Thoracic aorta (tissue), 2 donors: Measurements from ENCODE around the gene MSI2. TPM values are rescaled to one million over a fixed set of nuclear protein-coding genes. Genes with fewer than 3 reads are reported as not detected.
A peak's percentile ranks its signal among the peaks of the same experiment; 100 is the strongest.

Source experiments
- ATAC-seq: fragments of 150-250 bp; one replicate; pipeline ENCODE4 v1.8.0; 2017; ENCODE audit warnings: low read depth; ENCODE audit not compliant: insufficient number of reproducible peaks, low FRiP score
- DNase-seq: peaks from one replicate; pipeline ENCODE4 v3.0.0-alpha.2; 2020; ENCODE audit warnings: low spot score
- H3K27ac ChIP-seq, 2 donors: fragments of 200-600 bp; sonication (generic); 1 replicate in 1 of 2; 2 replicates in 1 of 2; pipeline ENCODE4 v1.5.1; 2016; ENCODE audit warnings: mild to moderate bottlenecking in 2 of 2, moderate library complexity in 2 of 2
- H3K27me3 ChIP-seq: fragments of 200-600 bp; sonication (generic); replicated peaks from 2 replicates; pipeline ENCODE4 v1.6.0; 2016; ENCODE audit warnings: mild to moderate bottlenecking; ENCODE audit not compliant: insufficient read depth
- H3K36me3 ChIP-seq: fragments of 200-600 bp; sonication (generic); one replicate; pipeline ENCODE4 v1.5.1; 2016
- H3K4me1 ChIP-seq, 2 donors: fragments of 200-600 bp; sonication (generic); 1 replicate in 1 of 2; 2 replicates in 1 of 2; pipeline versions ENCODE4 v1.5.1 to v1.6.0; 2016; ENCODE audit warnings: low read depth in 2 of 2, mild to moderate bottlenecking in 1 of 2; ENCODE audit not compliant: control insufficient read depth in 1 of 2
- H3K4me3 ChIP-seq: fragments of 200-600 bp; sonication (generic); 2 replicates; pipeline ENCODE4 v1.5.1; 2016; ENCODE audit warnings: mild to moderate bottlenecking
- H3K9me3 ChIP-seq: fragments of 200-600 bp; sonication (generic); 2 replicates; pipeline ENCODE4 v1.5.1; 2016
- total RNA-seq, 2 donors: library from RNA; depleted of rRNA; stranded (reverse); fragments of >200 nt; gene quantifications; one replicate each; pipeline versions ENCODE4 v1.1.0 to v1.2.3, GENCODE V29; 2016
- TF ChIP-seq, protein P1 (sequence below): fragments of 200-600 bp; sonication (generic); IDR thresholded peaks from one replicate; pipeline ENCODE4 v1.5.1; 2019; ENCODE audit warnings: antibody characterized with exemption

MSI2 gene
- total RNA-seq, 2 donors from 2014 or later = 32.1 to 46.2 TPM

DNA sequence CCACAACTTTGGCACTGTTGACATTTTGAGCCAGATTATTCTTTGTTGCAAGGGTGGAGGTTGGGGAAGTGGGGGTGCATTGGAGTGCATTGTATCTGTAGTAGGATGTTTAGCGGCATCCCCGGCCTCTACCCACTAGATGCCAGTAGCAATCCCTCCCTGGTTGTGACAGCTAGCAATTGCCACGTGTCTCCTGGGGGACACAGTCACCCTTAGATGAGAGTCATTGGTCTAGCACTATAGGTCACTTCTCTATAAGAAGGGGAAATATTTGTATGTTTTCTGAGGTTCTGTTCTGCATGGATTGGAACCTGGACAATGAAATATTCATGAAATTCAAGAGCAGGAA, 32.4 kb downstream of the MSI2 start:
- H3K27ac ChIP-seq = peak overlapping the region in 1 of 2 donors; percentile 1
- H3K36me3 ChIP-seq = no peaks in the 10 kb centered on the region
- TF ChIP-seq, protein P1, sequence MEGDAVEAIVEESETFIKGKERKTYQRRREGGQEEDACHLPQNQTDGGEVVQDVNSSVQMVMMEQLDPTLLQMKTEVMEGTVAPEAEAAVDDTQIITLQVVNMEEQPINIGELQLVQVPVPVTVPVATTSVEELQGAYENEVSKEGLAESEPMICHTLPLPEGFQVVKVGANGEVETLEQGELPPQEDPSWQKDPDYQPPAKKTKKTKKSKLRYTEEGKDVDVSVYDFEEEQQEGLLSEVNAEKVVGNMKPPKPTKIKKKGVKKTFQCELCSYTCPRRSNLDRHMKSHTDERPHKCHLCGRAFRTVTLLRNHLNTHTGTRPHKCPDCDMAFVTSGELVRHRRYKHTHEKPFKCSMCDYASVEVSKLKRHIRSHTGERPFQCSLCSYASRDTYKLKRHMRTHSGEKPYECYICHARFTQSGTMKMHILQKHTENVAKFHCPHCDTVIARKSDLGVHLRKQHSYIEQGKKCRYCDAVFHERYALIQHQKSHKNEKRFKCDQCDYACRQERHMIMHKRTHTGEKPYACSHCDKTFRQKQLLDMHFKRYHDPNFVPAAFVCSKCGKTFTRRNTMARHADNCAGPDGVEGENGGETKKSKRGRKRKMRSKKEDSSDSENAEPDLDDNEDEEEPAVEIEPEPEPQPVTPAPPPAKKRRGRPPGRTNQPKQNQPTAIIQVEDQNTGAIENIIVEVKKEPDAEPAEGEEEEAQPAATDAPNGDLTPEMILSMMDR = no peak
- ATAC-seq (no peak), DNase-seq (no peak)
- H3K4me3 ChIP-seq = no peak overlapping the region
- H3K9me3 ChIP-seq = no peaks in the 10 kb centered on the region
- H3K27me3 ChIP-seq = no peaks in the 10 kb centered on the region
- H3K4me1 ChIP-seq = peaks cover 7 to 39% of the 10 kb centered on the region in 2 donors

DNA sequence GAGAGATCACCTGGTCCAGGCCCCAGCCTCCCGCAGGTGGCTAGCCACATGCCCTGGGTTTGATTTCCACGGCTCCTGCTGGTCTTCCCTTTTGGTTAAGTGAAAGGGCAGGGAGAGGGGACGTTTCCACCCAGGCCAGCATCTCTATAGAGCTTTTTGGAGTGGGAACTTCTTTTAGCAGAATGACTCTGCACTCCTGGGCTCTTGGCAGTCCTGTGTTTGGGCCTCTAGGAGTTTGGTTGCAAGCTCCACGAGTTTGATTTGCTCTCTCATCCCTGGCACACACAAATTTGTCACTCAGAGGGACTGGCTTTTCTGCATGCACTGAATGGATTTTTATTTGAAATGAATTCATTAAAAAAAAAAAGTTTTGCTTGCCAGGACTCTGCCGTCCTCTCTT, 32.8 kb downstream of the MSI2 start:
- Histone ChIP-seq H3K9me3 (no peaks in the 10 kb centered on the region), H3K27me3 (no peaks in the 10 kb centered on the region), H3K4me3 (no peak overlapping the region), H3K4me1 (peaks cover 7 to 39% of the 10 kb centered on the region in 2 donors), H3K36me3 (no peaks in the 10 kb centered on the region), H3K27ac (peak overlapping the region in 1 of 2 donors; percentile 1)
- DNase-seq = no peak
- TF ChIP-seq, protein P1 = no peak
- no peak for ATAC-seq

DNA sequence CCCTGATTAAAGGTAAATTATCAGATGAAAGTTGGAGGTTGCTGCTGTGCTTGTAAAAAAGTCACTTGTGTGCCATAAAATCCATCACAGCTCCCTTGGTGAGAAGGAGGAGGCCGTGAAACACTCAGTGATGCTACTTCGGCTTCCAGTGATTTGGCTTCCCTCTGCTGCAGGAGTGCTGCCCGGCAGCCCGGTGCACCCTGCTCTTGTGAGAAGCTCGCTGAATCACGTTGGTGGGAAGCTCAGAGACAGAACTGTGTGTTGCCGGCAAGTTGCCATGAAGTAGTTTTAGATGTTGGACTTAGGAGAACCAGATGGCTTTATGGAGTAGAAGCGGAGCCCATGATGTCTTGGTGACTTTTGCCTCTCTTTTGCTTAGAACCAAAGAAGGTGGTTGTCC, 33.3 kb downstream of the MSI2 start:
- H3K4me1 ChIP-seq = peaks cover 7 to 39% of the 10 kb centered on the region in 2 donors
- H3K4me3 ChIP-seq = no peak overlapping the region
- no peaks in the 10 kb centered on the region for H3K27me3 ChIP-seq
- DNase-seq = no peak
- ATAC-seq = no peak
- H3K27ac ChIP-seq = no peak overlapping the region
- no peaks in the 10 kb centered on the region for H3K9me3 ChIP-seq
- TF ChIP-seq, protein P1 = no peak
- H3K36me3 ChIP-seq = no peaks in the 10 kb centered on the region

DNA sequence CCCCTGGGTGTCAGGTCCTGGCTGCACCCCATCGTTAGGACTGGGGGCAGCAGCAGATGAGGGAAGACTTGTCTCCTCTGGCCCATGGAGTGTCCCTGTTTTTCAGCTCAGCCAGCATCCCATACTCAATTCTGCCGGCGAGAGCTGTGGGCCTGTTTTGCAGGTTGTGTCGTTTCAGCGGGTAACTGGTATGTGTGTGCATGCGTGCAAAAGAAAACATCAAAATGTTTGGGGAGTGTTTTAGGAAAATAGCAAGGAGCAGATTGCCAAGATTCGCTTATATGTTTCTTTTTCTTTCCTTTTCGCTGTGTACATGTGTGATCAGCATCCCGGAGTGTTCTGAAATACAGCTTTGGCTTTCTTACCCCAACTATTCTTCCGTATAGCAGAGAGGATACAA, 34.7 kb downstream of the MSI2 start:
- Histone ChIP-seq H3K36me3 (no peaks in the 10 kb centered on the region), H3K4me3 (no peak overlapping the region), H3K27ac (no peak overlapping the region), H3K4me1 (peaks cover 0 to 30% of the 10 kb centered on the region in 2 donors), H3K9me3 (no peaks in the 10 kb centered on the region), H3K27me3 (no peaks in the 10 kb centered on the region)
- DNase-seq = no peak
- ATAC-seq = no peak
- TF ChIP-seq, protein P1 = no peak

DNA sequence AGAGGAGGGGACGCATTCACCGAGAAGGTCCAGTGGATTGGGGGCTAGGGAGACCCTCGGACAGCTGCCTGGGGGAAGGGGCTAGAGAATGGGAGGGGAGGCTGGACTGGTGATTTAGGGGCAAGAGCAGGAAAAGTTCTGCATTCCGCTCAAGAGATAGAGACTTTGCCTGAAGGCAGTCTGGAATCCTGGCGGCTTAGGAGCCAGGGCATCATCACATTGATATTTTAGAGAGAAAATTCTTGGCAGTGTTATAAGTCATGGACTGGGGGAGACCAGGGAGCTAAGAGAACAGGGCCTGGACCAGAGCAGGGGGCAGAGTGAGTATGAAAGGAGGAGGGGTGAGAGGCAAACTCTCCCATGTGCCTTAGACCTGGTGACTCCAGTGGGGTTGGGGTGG, 35.8 kb downstream of the MSI2 start:
- TF ChIP-seq, protein P1 = no peak
- no peak overlapping the region for H3K27ac ChIP-seq

More for the DNA sequence above, 35.8 kb downstream of the MSI2 start:
- Histone ChIP-seq H3K4me1 (peaks cover 0 to 25% of the 10 kb centered on the region in 2 donors), H3K9me3 (no peaks in the 10 kb centered on the region), H3K36me3 (no peaks in the 10 kb centered on the region), H3K4me3 (no peak overlapping the region), H3K27me3 (no peaks in the 10 kb centered on the region)
- DNase-seq (no peak), ATAC-seq (no peak)
